GM12878 (cell line): ENCODE data around the gene ITGBL1. TPM values are rescaled to one million over a fixed set of nuclear protein-coding genes. Genes with fewer than 3 reads are reported as not detected.

Source experiments
- ATAC-seq: fragments of 200-7000 bp; cut with Tn5 transposase; 3 replicates; pipeline ENCODE4 v1.9.1; 2020; ENCODE audit warnings: mild to moderate bottlenecking, moderate library complexity
- BruUV-seq: library from RNA; stranded (reverse); fragments of 400-500 nt; replicated peaks from 2 replicates; lab custom pipeline; 2021; lab: Mats Ljungman, UMichigan
- CTCF ChIA-PET: fragments of 300-600 bp; sonication (Branson Sonifier 250); formaldehyde crosslinking; extraction: SDS; loops from one replicate; lab custom pipeline; 2021; ENCODE audit warnings: inconsistent platforms; lab: Yijun Ruan, JAX
- POLR2A ChIA-PET: fragments of 350-600 bp; formaldehyde crosslinking; extraction: SDS; loops from one replicate; lab custom pipeline; 2021; ENCODE audit warnings: inconsistent platforms; lab: Charles Lee
- RAD21 ChIA-PET: fragments of 300-600 bp; sonication (Branson Sonifier 250); formaldehyde crosslinking; loops from one replicate; lab custom pipeline; 2023; ENCODE audit warnings: antibody characterized with exemption; ENCODE audit not compliant: unreplicated experiment; lab: Charles Lee
- SMC1A ChIA-PET: fragments of 300-600 bp; sonication (Branson Sonifier 250); formaldehyde crosslinking; loops from one replicate; lab custom pipeline; 2023; ENCODE audit not compliant: unreplicated experiment, uncharacterized antibody; lab: Charles Lee
- DNase-seq: peaks from one replicate; pipeline ENCODE4 v3.0.0-alpha.2; 2011; ENCODE audit warnings: low read depth, low spot score
- FAIRE-seq: peaks from 3 replicates; lab custom pipeline; 2011; peaks lifted over from hg19 to GRCh38; lab: Jason Lieb, UNC
- H2AFZ ChIP-seq: 2 replicates; pipeline ENCODE4 v1.6.0; 2011; ENCODE audit warnings: low read depth, low read length, control low read depth; ENCODE audit not compliant: control insufficient read depth
- H3K27ac ChIP-seq: 2 replicates; pipeline ENCODE4 v1.5.1; 2011; ENCODE audit warnings: control low read depth; ENCODE audit not compliant: control insufficient read depth, insufficient read depth
- H3K27me3 ChIP-seq, 2 experiments: replicated peaks in 1 of 2; 2 replicates each; pipeline versions ENCODE4 v1.6.0 to v1.6.1; 2011; ENCODE audit warnings: low read length in 1 of 2; ENCODE audit not compliant: control insufficient read depth in 2 of 2, insufficient read depth in 2 of 2
- H3K36me3 ChIP-seq, 2 experiments: 2 replicates each; pipeline ENCODE4 v1.5.1; 2011; ENCODE audit warnings: low read length in 1 of 2; ENCODE audit not compliant: control insufficient read depth in 2 of 2, insufficient read depth in 2 of 2
- H3K4me1 ChIP-seq: 2 replicates; pipeline ENCODE4 v1.6.1; 2011; ENCODE audit warnings: mild to moderate bottlenecking, low read length, moderate library complexity, mixed read lengths; ENCODE audit not compliant: control insufficient read depth, insufficient read depth
- H3K4me2 ChIP-seq: 2 replicates; pipeline ENCODE4 v1.6.0; 2011; ENCODE audit warnings: control low read depth; ENCODE audit not compliant: control insufficient read depth, insufficient read depth
- H3K4me3 ChIP-seq: fragments of 200-600 bp; sonication (generic); 2 replicates; pipeline ENCODE4 v1.5.1; 2016
- H3K79me2 ChIP-seq: 2 replicates; pipeline ENCODE4 v1.6.0; 2011; ENCODE audit warnings: low read length; ENCODE audit not compliant: control insufficient read depth, insufficient read depth
- H3K9ac ChIP-seq: 2 replicates; pipeline ENCODE4 v1.8.0; 2011; ENCODE audit warnings: low read length, control low read depth, mixed read lengths; ENCODE audit not compliant: control insufficient read depth, insufficient read depth
- H3K9me3 ChIP-seq: replicated peaks from 3 replicates; pipeline ENCODE4 v1.5.1; 2011; ENCODE audit warnings: mild to moderate bottlenecking, low read length; ENCODE audit not compliant: control insufficient read depth, insufficient read depth
- H4K20me1 ChIP-seq: 2 replicates; pipeline ENCODE4 v1.6.0; 2011; ENCODE audit not compliant: control insufficient read depth, insufficient read depth
- BMI1 ChIP-seq: fragments of 450-650 bp; IDR thresholded peaks from 2 replicates; pipeline ENCODE4 v1.6.1; 2016; ENCODE audit warnings: mild to moderate bottlenecking, moderate library complexity, borderline replicate concordance
- EGR1 ChIP-seq, 2 experiments: IDR thresholded peaks; 1 replicate in 1 of 2; 2 replicates in 1 of 2; pipeline ENCODE4 v1.6.1; 2011 to 2012; ENCODE audit warnings: low read depth in 2 of 2, low read length in 2 of 2, borderline replicate concordance in 1 of 2, mild to moderate bottlenecking in 1 of 2, moderate library complexity in 1 of 2
- FOS ChIP-seq: IDR thresholded peaks from 3 replicates; pipeline ENCODE4 v1.6.1; 2011; ENCODE audit warnings: borderline replicate concordance; ENCODE audit not compliant: insufficient read length; ENCODE audit errors: extremely low read depth
- HCFC1 ChIP-seq: fragments of 150-350 bp; IDR thresholded peaks from 2 replicates; pipeline ENCODE4 v1.6.1; 2014; ENCODE audit warnings: low read length
- NR2C2 ChIP-seq: IDR thresholded peaks from 2 replicates; pipeline ENCODE4 v1.6.1; 2011; ENCODE audit warnings: borderline replicate concordance, low read depth; ENCODE audit not compliant: control insufficient read depth, insufficient read length
- PKNOX1 ChIP-seq: fragments of 450-650 bp; IDR thresholded peaks from 2 replicates; pipeline ENCODE4 v1.6.1; 2016; ENCODE audit warnings: mild to moderate bottlenecking
- RFX5 ChIP-seq: IDR thresholded peaks from 2 replicates; pipeline ENCODE4 v1.6.1; 2011; ENCODE audit warnings: low read depth, low read length, improper control_type of control experiment
- TBL1XR1 ChIP-seq: IDR thresholded peaks from 2 replicates; pipeline ENCODE4 v1.6.1; 2012; ENCODE audit warnings: low read depth, low read length, improper control_type of control experiment
- TCF7 ChIP-seq: IDR thresholded peaks from 2 replicates; pipeline ENCODE4 v1.6.1; 2014; ENCODE audit warnings: antibody characterized with exemption, borderline replicate concordance
- ZSCAN29 ChIP-seq: fragments of 450-650 bp; IDR thresholded peaks from 2 replicates; pipeline ENCODE4 v1.6.1; 2017; ENCODE audit warnings: mild to moderate bottlenecking, moderate library complexity
- WGBS: methylation state at CpG from one replicate; pipeline ENCODE4 v1.1.6; 2016; ENCODE audit warnings: low lambda C conversion rate; ENCODE audit not compliant: insufficient replicate concordance, insufficient coverage; ENCODE audit errors: missing lambda C conversion rate; 5-methylcytosine and 5-hydroxymethylcytosine counted together
- in situ Hi-C: fragments of 300-500 bp; cut with MboI; formaldehyde crosslinking; loops from 9 replicates; pipeline ENCODE4 v1.14.3; 2018; ENCODE audit warnings: mixed read lengths
- intact Hi-C: fragments of 100-400 bp; cut with micrococcal nuclease; formaldehyde crosslinking; loops from one replicate; pipeline ENCODE4 v1.14.2; 2022; ENCODE audit not compliant: unreplicated experiment
- polyA plus RNA-seq, 11 experiments: library from polyadenylated mRNA; depleted of rRNA in 4 of 11; unstranded in 6 of 11; stranded (reverse) in 5 of 11; fragments of >200 nt; fragmentation: Nextera tagmentation in 4 of 11; fragmentation: Illumina TruSeq in 1 of 11; extraction: Ambion mirVana in 4 of 11; extraction: Trizol in 1 of 11; gene quantifications; 1 replicate in 1 of 11; 2 replicates in 10 of 11; pipeline versions ENCODE4 v1.2.1 to v1.2.3, GENCODE V29; 2011 to 2016; ENCODE audit warnings: inconsistent platforms in 2 of 11, missing spikeins in 2 of 11, low read depth in 1 of 11
- total RNA-seq, 4 experiments: library from RNA; depleted of rRNA in 3 of 4; stranded (reverse); fragments of >200 nt in 3 of 4; fragmentation: Illumina TruSeq in 1 of 4; extraction: Trizol in 1 of 4; gene quantifications; 2 replicates each; pipeline versions ENCODE4 v1.2.1 to v1.2.3, GENCODE V29; 2013 to 2021
- TF ChIP-seq, protein P1 (sequence below): fragments of 450-650 bp; formaldehyde crosslinking; IDR thresholded peaks from 2 replicates; pipeline ENCODE4 v1.4.0; 2022; ENCODE audit warnings: mild to moderate bottlenecking, moderate library complexity
- TF ChIP-seq, protein P2 (sequence below): IDR thresholded peaks from 2 replicates; pipeline ENCODE4 v1.6.1; 2012; ENCODE audit warnings: low read depth, low read length, improper control_type of control experiment

ITGBL1 gene
- total and polyA plus RNA-seq, 10 of the 15 experiments (the other 5 are each of a cell fraction or from before 2014, with no cell fraction given) = 0.17 to 2.8 (median 0.28) TPM; not detected in 3

GRCh38 chr13:101691341-101691860 is 238.9 kb downstream of the ITGBL1 start (continued):
- no peak for TF ChIP-seq BMI1
- TF ChIP-seq NR2C2 = no peak
- TF ChIP-seq ZSCAN29 = no peak
- no peak for TF ChIP-seq TBL1XR1
- TF ChIP-seq PKNOX1 = no peak
- TF ChIP-seq EGR1 (IDR thresholded peaks at IDR 0.05; ENCODE audit: borderline replicate concordance in 1 of 2, low read depth in 2 of 2, low read length in 2 of 2) = no peak
- TF ChIP-seq FOS = no peak
- TF ChIP-seq HCFC1 = no peak
- TF ChIP-seq, all 136 proteins: peak for 0

DNA sequence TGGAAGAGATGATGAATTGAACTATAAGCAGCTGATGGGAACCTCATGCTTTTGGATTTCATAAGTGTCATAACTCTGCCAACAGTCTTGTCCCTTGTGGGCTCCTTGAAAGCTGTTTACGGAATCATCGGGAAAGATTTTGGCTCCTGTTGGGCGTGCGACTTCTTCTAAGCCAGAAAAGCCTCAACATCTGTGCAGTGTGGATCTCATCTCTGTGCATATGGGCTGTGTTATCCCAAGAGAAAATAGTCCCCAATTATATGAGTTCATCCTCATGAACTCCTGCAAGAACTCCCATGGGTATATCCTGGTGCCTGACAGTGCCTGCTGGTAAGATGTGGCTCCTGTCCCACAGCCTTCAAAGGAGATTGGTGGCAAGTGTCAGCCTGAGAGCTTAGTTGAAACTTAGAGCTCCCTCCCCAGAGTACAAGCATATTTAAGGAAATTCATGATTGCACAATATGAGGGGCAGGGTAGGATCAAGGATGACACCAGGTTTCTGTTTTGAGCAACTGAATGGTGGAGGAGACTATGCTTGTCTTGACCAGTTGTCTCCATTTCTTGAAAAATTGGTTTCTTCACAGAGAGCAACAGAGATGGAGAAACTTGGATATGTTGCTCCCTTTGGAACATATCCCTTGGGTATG is 243.5 kb downstream of the ITGBL1 start:
- no peaks in the 10 kb centered on the region; a peak in 1 of 4 replicates for H3K27me3 ChIP-seq
- intact Hi-C loops = no loop called here
- ChIA-PET CTCF (interaction anchor here (0.9 kb wide), 1 partner anchor 10 kb away, joined by 4 read pairs; no protein-coding TSS in a partner anchor), SMC1A (interaction anchor here (1.8 kb wide), 1 partner anchor 11 kb away, joined by 7 read pairs; no protein-coding TSS in a partner anchor), POLR2A (no interaction called here), RAD21 (no interaction called here)
- FAIRE-seq (no peak), DNase-seq (no peak), ATAC-seq (no peak)
- no peaks in the 10 kb centered on the region for H3K79me2 ChIP-seq
- no peak overlapping the region for H3K4me2 ChIP-seq
- H3K36me3 ChIP-seq = no peaks in the 10 kb centered on the region
- H3K4me1 ChIP-seq = no peaks in the 10 kb centered on the region
- WGBS = 71% methylated on average over 4 of the region's 4 CpGs
- no peaks in the 10 kb centered on the region; the same call in 2 of the 3 replicates for H3K9me3 ChIP-seq
- H3K27ac ChIP-seq = no peak overlapping the region
- in situ Hi-C loops = no loop called here
- H3K4me3 ChIP-seq = no peak overlapping the region
- H2AFZ ChIP-seq = no peak overlapping the region
- no peak overlapping the region for H3K9ac ChIP-seq
- H4K20me1 ChIP-seq = no peaks in the 10 kb centered on the region
- no TSS peak for BruUV-seq
- TF ChIP-seq, protein P1, sequence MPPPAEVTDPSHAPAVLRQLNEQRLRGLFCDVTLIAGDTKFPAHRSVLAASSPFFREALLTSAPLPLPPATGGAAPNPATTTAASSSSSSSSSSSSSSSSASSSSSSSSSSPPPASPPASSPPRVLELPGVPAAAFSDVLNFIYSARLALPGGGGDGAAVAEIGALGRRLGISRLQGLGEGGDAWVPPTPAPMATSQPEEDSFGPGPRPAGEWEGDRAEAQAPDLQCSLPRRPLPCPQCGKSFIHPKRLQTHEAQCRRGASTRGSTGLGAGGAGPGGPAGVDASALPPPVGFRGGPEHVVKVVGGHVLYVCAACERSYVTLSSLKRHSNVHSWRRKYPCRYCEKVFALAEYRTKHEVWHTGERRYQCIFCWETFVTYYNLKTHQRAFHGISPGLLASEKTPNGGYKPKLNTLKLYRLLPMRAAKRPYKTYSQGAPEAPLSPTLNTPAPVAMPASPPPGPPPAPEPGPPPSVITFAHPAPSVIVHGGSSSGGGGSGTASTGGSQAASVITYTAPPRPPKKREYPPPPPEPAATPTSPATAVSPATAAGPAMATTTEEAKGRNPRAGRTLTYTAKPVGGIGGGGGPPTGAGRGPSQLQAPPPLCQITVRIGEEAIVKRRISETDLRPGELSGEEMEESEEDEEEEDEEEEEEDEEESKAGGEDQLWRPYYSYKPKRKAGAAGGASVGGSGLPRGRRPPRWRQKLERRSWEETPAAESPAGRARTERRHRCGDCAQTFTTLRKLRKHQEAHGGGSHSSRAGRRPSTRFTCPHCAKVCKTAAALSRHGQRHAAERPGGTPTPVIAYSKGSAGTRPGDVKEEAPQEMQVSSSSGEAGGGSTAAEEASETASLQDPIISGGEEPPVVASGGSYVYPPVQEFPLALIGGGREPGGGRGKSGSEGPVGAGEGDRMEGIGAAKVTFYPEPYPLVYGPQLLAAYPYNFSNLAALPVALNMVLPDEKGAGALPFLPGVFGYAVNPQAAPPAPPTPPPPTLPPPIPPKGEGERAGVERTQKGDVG (CRISPR knock-in tag) = no peak
- TF ChIP-seq RFX5 = no peak
- TF ChIP-seq TCF7 = no peak
- TF ChIP-seq, protein P2, sequence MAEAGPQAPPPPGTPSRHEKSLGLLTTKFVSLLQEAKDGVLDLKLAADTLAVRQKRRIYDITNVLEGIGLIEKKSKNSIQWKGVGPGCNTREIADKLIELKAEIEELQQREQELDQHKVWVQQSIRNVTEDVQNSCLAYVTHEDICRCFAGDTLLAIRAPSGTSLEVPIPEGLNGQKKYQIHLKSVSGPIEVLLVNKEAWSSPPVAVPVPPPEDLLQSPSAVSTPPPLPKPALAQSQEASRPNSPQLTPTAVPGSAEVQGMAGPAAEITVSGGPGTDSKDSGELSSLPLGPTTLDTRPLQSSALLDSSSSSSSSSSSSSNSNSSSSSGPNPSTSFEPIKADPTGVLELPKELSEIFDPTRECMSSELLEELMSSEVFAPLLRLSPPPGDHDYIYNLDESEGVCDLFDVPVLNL = no peak
